Spleen (tissue), 7 donors: ENCODE data around the gene CD14.

Experiments
- CTCF ChIP-seq, 11 experiments: fragments of 200-600 bp in 7 of 11; fragments of 450-650 bp in 4 of 11; sonication (generic) in 4 of 11; IDR thresholded peaks in 8 of 11; conservative IDR thresholded peaks in 3 of 11; 1 replicate in 7 of 11; 2 replicates in 4 of 11; pipeline versions ENCODE4 v1.4.0 to v1.8.0; 2016 to 2021; ENCODE audit warnings: antibody characterized with exemption in 11 of 11, inconsistent platforms in 4 of 11, mild to moderate bottlenecking in 1 of 11
- POLR2A ChIP-seq, 3 donors: fragments of 450-650 bp; IDR thresholded peaks; one replicate each; pipeline ENCODE4 v1.5.1; 2017; ENCODE audit warnings: antibody characterized with exemption in 3 of 3, mild to moderate bottlenecking in 1 of 3
- POLR2AphosphoS5 ChIP-seq, 3 donors: sonication (generic); formaldehyde crosslinking; IDR thresholded peaks; one replicate each; pipeline ENCODE4 v1.5.1; 2017; ENCODE audit warnings: antibody characterized with exemption in 3 of 3
- donor health status: DM: no; HTN: no; CAD: no; lungs with moderate emphysema.
- donor health status: DM: no; HTN: no; CAD: no.
- donor health status: DM: no; HTN: no; CAD: no.

- TF ChIP-seq CTCF (IDR thresholded peaks at IDR 0.05 in 8 of 11, conservative IDR thresholded peaks at IDR 0.05 in 3 of 11) = no peak
- no peak for TF ChIP-seq POLR2A (IDR thresholded peaks at IDR 0.05)
- no peak for TF ChIP-seq POLR2AphosphoS5 (IDR thresholded peaks at IDR 0.05)
Observed at GRCh38 chr5:140596321-140596741, 36.6 kb downstream of the CD14 start.
